Skeletal muscle tissue (tissue), 4 donors: ENCODE measurements around the gene MIOX. TPM values are rescaled to one million over a fixed set of nuclear protein-coding genes. Genes with fewer than 3 reads are reported as not detected.

ENCODE experiments used
- H3K27ac ChIP-seq: one replicate; pipeline ENCODE4 v1.7.0; 2013; ENCODE audit warnings: mild to moderate bottlenecking, low read depth, low read length, inconsistent platforms
- H3K27me3 ChIP-seq, 3 donors: one replicate each; pipeline ENCODE4 v1.7.0; 2013; ENCODE audit warnings: low read length in 3 of 3; ENCODE audit not compliant: control insufficient read depth in 3 of 3, insufficient read depth in 3 of 3
- H3K36me3 ChIP-seq, 3 donors: one replicate each; pipeline ENCODE4 v1.7.0; 2013; ENCODE audit warnings: low read length in 3 of 3; ENCODE audit not compliant: control insufficient read depth in 3 of 3, insufficient read depth in 3 of 3
- H3K4me1 ChIP-seq, 3 donors: one replicate each; pipeline ENCODE4 v1.7.0; 2013; ENCODE audit warnings: low read length in 3 of 3, mild to moderate bottlenecking in 3 of 3; ENCODE audit not compliant: control insufficient read depth in 3 of 3, insufficient read depth in 3 of 3
- H3K4me3 ChIP-seq, 3 donors: one replicate each; pipeline ENCODE4 v1.7.0; 2013; ENCODE audit warnings: low read length in 3 of 3
- H3K9ac ChIP-seq, 3 donors: one replicate each; pipeline ENCODE4 v1.7.0; 2013; ENCODE audit warnings: low read length in 3 of 3, mild to moderate bottlenecking in 3 of 3, moderate library complexity in 2 of 3, low read depth in 1 of 3
- H3K9me3 ChIP-seq, 3 donors: one replicate each; pipeline ENCODE4 v1.7.0; 2013; ENCODE audit warnings: low read length in 3 of 3; ENCODE audit not compliant: control insufficient read depth in 3 of 3
- total RNA-seq: library from RNA; depleted of rRNA; stranded (reverse); fragments of >200 nt; gene quantifications from one replicate; pipeline ENCODE4 v1.2.3, GENCODE V29; 2014
- donor health status: Osteomylitis.

The MIOX gene
- total RNA-seq, 1 donor from 2014 or later, result not detected

- Histone ChIP-seq H3K27ac (no peak overlapping the region), H3K4me1 (no peaks in the 10 kb centered on the region), H3K9me3 (no peaks in the 10 kb centered on the region), H3K36me3 (no peaks in the 10 kb centered on the region), H3K4me3 (no peak overlapping the region), H3K27me3 (peaks cover 9 to 30% (median 29%) of the 10 kb centered on the region in 3 donors), H3K9ac (no peak overlapping the region)
These were observed 2.9 kb downstream of the MIOX start for GRCh38 chr22:50489363-50490243.

GRCh38 chr22:50490531-50491308 is 4.1 kb downstream of the MIOX start:
- H3K9me3 ChIP-seq, result no peaks in the 10 kb centered on the region
- H3K9ac ChIP-seq, result no peak overlapping the region
- H3K27me3 ChIP-seq, result peaks cover 3 to 26% (median 22%) of the 10 kb centered on the region in 3 donors

GRCh38 chr22:50497093-50497492 is 10.4 kb downstream of the MIOX start:
- H3K36me3 ChIP-seq, result peaks cover 0 to under 1% (median under 1%) of the 10 kb centered on the region in 3 donors
- no peaks in the 10 kb centered on the region for H3K9me3 ChIP-seq

More at GRCh38 chr22:50490531-50491308, 4.1 kb downstream of the MIOX start:
- H3K27ac ChIP-seq, result no peak overlapping the region
- H3K4me1 ChIP-seq, result no peaks in the 10 kb centered on the region
- no peaks in the 10 kb centered on the region for H3K36me3 ChIP-seq
- H3K4me3 ChIP-seq, result no peak overlapping the region

GRCh38 chr22:50498322-50498890 is 11.7 kb downstream of the MIOX start:
- Histone ChIP-seq H3K4me1 (no peaks in the 10 kb centered on the region), H3K9me3 (no peaks in the 10 kb centered on the region), H3K4me3 (no peak overlapping the region), H3K27me3 (peaks cover 0 to 4% (median 4%) of the 10 kb centered on the region in 3 donors), H3K36me3 (peaks cover 3 to 7% (median 4%) of the 10 kb centered on the region in 3 donors), H3K9ac (no peak overlapping the region), H3K27ac (no peak overlapping the region)

More at GRCh38 chr22:50497093-50497492, 10.4 kb downstream of the MIOX start:
- no peak overlapping the region for H3K9ac ChIP-seq
- peaks cover 0 to 4% (median 4%) of the 10 kb centered on the region in 3 donors for H3K27me3 ChIP-seq
- no peak overlapping the region for H3K27ac ChIP-seq
- no peak overlapping the region for H3K4me3 ChIP-seq
- H3K4me1 ChIP-seq, result no peaks in the 10 kb centered on the region

- Histone ChIP-seq H3K36me3 (peaks cover 10 to 18% (median 14%) of the 10 kb centered on the region in 3 donors), H3K4me3 (no peak overlapping the region), H3K27ac (no peak overlapping the region), H3K27me3 (peaks cover 0 to 4% (median 4%) of the 10 kb centered on the region in 3 donors), H3K4me1 (no peaks in the 10 kb centered on the region), H3K9me3 (no peaks in the 10 kb centered on the region), H3K9ac (no peak overlapping the region)
These were observed 13.8 kb downstream of the MIOX start for GRCh38 chr22:50500452-50500851.

- H3K4me3 ChIP-seq, result no peak overlapping the region
- peaks cover 12 to 24% (median 22%) of the 10 kb centered on the region in 3 donors for H3K36me3 ChIP-seq
- H3K27ac ChIP-seq, result no peak overlapping the region
- H3K9ac ChIP-seq, result no peak overlapping the region
- H3K9me3 ChIP-seq, result no peaks in the 10 kb centered on the region
- H3K27me3 ChIP-seq, result peaks cover 0 to 4% (median 4%) of the 10 kb centered on the region in 3 donors
- H3K4me1 ChIP-seq, result peaks cover 10 to 15% (median 10%) of the 10 kb centered on the region in 3 donors
These were observed 15.4 kb downstream of the MIOX start for GRCh38 chr22:50502096-50502495.

GRCh38 chr22:50502628-50503474 is 16.2 kb downstream of the MIOX start:
- no peak overlapping the region for H3K9ac ChIP-seq
- H3K4me1 ChIP-seq, result peaks cover 10 to 19% (median 11%) of the 10 kb centered on the region in 3 donors
- peaks cover 12 to 24% (median 22%) of the 10 kb centered on the region in 3 donors for H3K36me3 ChIP-seq
- H3K27ac ChIP-seq, result no peak overlapping the region
- no peaks in the 10 kb centered on the region for H3K9me3 ChIP-seq
- H3K4me3 ChIP-seq, result no peak overlapping the region
- peaks cover 0 to 4% (median under 1%) of the 10 kb centered on the region in 3 donors for H3K27me3 ChIP-seq

GRCh38 chr22:50503475-50504145 is 17.0 kb downstream of the MIOX start:
- no peak overlapping the region for H3K9ac ChIP-seq
- H3K27ac ChIP-seq, result no peak overlapping the region
- no peaks in the 10 kb centered on the region for H3K9me3 ChIP-seq
- H3K4me1 ChIP-seq, result peaks cover 12 to 22% (median 13%) of the 10 kb centered on the region in 3 donors
- peaks cover 12 to 24% (median 22%) of the 10 kb centered on the region in 3 donors for H3K36me3 ChIP-seq
- no peak overlapping the region for H3K4me3 ChIP-seq
- H3K27me3 ChIP-seq, result peaks cover 0 to under 1% (median 0%) of the 10 kb centered on the region in 3 donors
